ENCODE data around the gene ZBTB5.
"Not testable (repeated sequence)": the region's sequence is repeated elsewhere in the genome, so short reads cannot be mapped to it uniquely, and the experiment has no call there.

The ZBTB5 gene, protein sequence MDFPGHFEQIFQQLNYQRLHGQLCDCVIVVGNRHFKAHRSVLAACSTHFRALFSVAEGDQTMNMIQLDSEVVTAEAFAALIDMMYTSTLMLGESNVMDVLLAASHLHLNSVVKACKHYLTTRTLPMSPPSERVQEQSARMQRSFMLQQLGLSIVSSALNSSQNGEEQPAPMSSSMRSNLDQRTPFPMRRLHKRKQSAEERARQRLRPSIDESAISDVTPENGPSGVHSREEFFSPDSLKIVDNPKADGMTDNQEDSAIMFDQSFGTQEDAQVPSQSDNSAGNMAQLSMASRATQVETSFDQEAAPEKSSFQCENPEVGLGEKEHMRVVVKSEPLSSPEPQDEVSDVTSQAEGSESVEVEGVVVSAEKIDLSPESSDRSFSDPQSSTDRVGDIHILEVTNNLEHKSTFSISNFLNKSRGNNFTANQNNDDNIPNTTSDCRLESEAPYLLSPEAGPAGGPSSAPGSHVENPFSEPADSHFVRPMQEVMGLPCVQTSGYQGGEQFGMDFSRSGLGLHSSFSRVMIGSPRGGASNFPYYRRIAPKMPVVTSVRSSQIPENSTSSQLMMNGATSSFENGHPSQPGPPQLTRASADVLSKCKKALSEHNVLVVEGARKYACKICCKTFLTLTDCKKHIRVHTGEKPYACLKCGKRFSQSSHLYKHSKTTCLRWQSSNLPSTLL

DNA sequence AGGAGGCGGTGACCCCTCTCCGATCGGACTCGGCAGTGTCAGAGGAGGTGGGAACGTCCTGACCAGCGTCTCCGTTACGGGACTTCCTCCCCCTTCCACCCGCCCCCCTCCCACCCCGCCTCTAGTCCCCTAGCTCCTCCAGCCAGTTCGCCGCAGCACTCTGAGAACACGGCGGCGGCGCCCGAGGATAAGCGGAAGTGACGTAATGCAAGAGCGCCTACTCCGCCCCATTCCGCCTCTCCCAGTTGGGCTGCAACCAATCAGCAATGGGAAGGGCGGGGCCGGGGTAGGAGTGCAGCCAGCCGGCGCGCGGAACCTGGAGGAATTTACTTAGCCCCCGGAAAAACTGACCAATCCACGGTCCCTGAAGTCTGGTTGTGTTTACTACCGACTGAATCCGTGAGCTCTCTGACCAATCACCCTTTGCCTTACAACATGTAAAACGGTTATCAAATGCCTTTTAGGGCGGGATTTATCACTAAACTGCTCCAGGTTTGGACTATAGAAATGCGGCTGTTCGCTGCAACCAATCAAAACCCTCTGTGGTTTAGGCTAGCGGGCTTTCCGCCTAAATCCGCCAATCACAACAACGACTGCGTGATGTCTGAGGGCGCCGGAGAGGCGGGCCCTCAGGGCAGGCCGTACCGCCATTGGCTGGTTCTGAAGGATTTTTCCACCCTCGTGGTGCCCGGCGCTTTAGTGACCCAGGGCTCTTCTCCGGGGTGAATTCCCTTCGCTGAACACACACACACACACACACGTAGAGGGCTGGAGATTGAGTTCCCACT, at the start of gene ZBTB5:
TSS of gene ZBTB5 (minus strand) at position 202 of the 788 bp plus-strand sequence. CDS start 22,899 bp downstream, outside the sequence.
- DNase-seq (ENCODE audit: low read depth in 2 of 2), result peak; percentile 99

DNA sequence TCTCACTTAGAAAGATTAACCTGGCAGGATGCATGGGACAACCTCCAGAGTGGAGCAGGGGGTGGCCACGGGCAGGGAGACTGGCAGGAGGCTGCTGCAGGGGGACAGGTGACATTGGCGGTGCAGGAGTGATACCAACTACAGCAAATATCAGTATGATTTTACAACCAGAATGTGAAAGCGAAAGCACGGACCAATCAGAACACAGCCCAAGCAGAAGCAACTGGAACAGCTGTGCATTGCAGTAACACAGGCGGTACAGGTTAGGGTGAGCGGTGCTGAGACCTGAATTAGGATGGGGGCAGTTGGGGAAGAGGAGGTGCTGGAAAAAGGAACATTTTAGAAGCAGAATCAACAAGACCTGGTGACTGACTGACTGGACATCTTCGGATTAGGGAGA, 49.7 kb upstream of the ZBTB5 start:
- DNase-seq (ENCODE audit: low read depth in 2 of 2), result no peak

DNA sequence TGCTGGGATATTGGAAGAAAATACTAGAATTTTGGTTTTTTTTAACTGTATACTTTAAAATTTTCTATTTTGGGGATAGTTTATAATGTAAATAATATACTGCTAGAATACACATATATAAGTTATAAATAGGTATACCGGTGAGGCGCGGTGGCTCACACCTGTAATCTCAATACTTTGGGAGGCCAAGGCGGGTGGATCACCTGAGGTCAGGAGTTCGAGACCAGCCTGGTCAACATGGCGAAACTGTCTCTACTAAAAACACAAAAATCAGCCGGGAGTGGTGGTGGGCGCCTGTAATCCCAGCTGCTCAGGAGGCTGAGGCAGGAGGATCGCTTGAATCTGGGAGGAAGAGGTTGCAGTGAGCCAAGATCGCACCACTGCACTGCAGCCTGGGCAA, 49.2 kb upstream of the ZBTB5 start:
- DNase-seq (ENCODE audit: low read depth in 2 of 2), result not testable (repeated sequence)

DNA sequence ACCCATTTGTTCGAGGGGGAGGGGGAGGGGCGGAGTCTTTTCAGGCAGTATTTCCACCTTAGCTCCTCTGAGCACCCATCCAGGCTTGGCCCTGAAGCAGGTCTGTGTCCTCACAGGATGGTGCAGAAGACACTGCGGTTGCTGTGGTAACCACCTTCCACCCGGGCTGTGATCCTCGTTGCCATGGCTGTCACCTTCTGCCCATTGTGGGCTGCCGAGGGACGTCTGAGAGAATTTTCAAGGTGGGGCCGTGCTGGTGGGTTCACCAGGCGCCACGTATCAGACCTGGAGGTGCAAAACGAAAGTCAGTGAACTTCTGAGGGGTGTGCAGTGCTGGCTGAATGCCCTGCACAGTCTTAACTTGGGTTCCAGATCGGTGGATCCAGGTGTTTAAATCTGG, 47.2 kb upstream of the ZBTB5 start:
- peak in 1 of 2 donors; percentile 34 for DNase-seq (ENCODE audit: low read depth in 2 of 2)

DNA sequence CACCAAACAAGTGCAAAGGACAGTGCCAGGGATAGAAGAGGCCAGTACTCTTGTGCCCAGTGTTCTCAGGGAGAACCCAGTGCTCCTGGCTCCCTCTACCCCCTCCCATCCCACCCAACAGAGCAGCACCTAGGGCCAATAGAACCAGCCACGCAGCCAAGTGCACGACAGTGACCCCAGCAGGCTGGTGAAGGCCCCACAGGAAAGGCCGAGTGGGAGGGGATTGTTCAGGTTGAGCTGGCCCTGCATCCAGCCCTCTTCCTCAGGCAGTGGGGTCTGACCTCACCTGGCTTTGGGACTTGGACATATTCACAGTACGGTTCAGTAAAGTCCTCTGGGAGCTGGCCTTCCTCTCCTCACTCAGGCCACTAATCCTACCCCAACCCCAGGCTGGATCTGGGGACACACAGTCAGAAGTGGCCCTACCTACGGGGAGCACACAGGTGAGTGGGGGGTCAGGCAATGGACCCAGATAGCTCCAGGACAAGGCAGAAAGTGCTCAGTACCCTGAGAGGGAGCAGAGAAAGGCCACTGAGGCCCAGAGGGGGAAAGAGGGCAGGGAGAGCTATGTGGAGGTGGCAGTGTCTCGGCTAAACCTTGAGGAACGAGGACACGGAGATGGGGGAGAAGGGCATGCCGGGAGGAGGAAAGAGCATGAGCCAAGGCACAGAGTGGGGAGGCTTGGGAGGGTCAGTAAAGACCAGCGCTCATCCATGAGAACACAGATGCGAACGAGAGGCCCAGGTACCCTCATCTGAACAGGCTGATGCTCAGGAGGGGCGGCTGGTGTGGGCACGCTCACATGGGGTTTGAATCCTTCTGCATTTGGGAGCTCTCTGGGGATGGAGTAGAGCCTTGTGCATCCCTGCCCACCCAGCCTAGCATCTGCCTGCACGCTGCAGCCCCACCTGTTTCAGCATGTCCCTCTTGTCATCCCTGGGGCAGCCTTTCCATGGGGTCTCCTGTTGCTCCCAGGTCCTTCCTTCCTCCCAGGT, 46.1 kb upstream of the ZBTB5 start:
- no peak for DNase-seq (ENCODE audit: low read depth in 2 of 2)

DNA sequence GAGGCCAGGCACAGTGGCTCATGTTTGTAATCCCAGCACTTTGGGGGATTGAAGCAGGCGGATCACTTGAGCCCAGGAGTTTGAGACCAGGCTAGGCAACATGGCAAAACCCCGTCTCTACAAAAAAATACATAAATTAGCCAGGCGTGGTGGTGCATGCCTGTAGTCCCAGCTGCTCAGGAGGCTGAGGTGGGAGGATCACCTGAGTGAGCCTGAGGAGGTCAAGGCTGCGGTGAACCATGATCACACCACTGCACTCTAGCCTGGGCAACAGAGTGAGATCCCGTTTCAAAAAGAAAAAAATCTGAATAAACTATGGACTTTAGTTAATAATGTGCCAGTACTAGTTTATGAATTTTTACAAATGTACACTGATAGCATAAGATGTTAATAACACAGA, 44.8 kb upstream of the ZBTB5 start:
- DNase-seq (ENCODE audit: low read depth in 2 of 2), result not testable (repeated sequence)

DNA sequence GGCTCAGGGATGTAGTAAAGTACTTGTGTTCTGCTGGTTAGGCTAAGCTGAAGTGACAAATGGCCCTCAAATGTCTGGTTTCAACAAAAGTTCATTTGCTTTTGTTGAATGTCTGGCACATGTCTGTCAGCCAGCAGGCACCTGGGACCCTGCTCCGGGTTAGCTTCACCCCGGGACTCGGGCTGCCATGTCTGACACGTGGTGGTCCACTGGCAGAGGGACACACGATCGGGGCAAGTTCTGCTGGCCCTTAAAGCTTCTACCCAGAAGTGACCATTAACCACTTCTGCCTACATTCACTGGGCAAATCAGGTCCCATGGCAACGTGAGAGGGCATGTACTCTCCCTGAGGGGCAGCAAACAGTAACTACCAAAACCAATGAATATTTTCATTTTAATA, 44.3 kb upstream of the ZBTB5 start:
- DNase-seq (ENCODE audit: low read depth in 2 of 2), result no peak

DNA sequence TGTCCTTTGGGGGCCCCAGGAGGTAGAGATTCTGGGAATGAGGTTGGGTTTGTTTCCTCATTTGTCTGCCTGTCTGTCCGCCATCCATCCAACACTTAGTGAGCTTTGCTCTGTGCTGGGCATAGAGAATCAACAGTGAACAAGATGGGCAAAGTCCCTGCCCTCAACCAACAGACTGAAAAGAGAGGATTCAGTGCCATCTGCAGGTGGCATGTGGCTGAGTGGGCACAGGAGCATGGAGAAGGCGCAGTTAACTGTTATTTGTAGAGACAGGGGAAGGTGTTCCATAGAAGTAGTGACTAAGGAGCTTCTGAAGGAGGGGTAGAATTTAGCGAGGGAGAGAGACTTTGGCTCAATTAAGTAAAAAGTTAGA, 43.6 kb upstream of the ZBTB5 start:
- DNase-seq (ENCODE audit: low read depth in 2 of 2), result no peak

DNA sequence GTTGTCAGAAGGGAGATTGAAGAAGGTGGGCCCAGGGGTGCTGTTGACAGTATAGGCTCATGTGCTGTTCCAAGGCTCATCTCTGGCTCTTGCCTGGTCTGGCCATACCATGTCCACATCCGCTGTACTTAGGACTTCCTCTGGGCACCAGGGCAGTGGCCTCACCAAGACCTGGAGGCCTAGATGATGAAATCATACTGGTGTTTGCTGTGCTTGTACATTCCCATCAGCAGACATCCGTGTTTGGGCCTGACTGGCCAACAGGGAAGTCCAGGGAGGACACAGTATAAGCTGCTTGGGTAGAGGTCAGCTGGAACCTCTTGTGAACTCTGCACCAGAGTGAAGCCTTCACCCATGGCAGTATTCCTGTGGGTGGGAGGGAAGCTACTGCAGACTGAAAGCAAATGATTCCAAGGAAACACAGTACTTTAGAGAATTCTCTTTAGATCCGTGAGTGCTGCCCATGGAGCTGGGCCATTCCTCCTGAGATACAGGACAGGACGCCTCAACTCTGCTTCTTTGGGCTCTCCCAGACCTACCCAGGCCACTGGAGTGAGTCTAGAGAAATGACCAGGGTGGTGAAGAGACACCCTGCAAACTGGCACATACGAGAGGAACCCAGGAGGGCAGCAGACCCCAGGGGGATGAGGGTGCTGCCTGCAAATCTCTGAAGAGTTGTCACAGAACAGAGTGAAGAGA, 43.0 kb upstream of the ZBTB5 start:
- DNase-seq (ENCODE audit: low read depth in 2 of 2), result no peak

DNA sequence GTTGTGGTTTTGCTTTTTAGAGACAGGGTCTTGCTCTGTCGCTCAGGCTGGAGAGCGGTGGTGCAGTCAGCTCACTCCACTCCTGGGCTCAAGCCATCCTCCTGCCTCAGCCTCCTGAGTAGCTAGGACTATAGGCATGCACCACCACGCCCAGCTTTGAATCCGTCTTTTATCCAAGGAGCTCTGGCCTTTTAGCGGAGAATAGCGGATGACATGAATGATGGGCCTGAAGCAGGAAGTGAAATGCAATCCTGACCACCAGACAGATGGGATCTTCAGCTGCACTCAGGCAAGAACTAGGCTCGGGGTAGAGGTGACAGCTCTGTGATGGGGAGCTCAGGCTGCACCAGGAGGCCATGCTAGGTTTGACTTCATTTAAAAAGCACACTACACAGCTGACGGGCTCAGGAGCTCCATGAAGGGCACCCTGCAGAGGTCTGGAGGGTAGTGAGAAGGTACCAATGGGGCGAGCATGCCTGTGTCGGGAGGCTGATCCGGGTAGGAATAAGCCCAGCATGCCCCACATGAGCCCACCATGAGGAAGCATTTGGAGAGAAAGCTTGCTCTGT, 42.4 kb upstream of the ZBTB5 start:
- DNase-seq (ENCODE audit: low read depth in 2 of 2), result no peak

DNA sequence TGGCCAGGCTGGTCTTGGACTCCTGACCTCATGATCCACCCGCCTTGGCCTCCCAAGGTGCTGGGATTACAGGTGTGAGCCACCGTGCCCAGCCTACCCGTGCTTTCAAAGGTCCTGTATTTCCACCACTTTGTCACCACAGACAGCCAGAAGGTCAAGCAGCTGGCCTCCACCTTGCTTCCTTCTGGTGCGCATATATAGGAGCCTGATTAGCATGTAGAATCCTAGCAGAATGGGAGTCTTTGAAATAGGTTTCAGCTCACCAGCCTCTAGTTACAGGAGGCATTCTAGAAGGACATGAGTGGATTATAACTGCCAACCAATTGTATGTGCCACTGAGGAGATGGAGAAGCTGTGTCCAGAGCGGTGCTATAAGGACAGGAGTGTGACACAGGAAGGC, 39.4 kb upstream of the ZBTB5 start:
- DNase-seq (ENCODE audit: low read depth in 2 of 2), result no peak

DNA sequence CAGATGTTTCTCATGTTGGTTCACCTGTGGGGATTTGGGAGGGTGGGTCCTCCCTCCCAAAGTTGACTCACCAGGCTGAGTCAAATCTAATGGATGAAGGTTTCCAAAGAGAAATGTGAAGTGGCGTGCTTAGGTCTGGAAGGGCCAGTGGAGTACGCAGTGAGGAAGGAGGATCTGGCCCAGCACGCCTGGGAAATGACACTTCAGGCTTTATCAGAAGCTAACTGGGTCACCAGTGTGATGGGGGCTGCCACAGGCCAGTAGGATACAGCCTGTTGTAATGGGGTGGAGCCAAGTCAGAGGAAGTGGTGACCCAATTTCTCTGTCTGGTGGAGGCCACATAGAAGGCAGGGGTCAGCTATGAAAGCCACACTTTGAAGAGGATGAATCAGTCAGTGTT, 38.5 kb upstream of the ZBTB5 start:
- DNase-seq (ENCODE audit: low read depth in 2 of 2), result peak; percentile 20 to 43

DNA sequence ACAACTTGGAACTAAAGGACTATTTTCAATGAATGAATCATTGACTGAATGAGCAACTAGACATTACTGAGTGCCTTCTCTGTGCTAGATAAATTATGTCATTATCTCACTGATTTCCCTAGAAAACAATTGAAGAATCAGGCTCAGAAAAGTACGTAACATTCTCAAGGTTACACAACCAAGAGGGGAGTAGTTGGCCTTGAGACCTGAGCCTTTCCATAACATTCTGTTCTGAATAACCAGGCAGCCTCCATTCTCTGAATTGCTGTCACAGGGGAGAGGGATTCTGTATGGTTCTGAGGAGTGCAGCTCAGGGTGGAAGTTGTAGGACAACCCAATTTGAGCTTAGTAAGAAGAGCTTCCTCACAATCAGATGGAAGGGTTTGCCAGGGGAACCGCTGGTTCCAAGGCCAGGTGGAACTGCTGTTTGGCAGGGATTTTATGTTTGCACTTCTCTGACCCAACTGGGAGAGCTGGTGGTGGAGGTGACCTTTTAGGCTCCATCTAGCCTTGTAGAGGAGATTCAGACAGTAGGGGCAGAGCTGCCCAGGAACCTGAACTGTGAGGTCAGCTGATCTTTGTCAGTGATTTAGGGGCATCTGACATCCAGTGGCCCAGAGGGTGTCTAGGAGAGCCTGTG, 36.8 kb upstream of the ZBTB5 start:
- DNase-seq (ENCODE audit: low read depth in 2 of 2), result no peak

DNA sequence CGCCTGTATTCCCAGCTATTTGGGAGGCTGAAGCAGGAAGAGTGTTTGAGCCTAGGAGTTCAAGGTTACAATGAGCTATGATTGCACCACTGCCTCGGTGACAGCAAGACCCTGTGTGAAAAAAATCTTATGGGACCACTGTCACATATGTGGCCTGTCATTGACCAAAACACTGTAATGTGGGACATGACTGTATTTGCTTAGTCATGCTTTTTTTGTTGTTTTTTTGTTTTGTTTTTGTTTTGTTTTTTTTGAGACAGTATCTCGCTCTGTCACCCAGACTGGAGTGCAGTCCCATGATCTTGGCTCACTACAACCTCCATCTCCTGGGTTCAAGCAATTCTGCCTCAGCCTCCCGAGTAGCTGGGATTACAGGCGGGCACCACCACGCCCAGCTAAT, 34.0 kb upstream of the ZBTB5 start:
- DNase-seq (ENCODE audit: low read depth in 2 of 2), result no peak

DNA sequence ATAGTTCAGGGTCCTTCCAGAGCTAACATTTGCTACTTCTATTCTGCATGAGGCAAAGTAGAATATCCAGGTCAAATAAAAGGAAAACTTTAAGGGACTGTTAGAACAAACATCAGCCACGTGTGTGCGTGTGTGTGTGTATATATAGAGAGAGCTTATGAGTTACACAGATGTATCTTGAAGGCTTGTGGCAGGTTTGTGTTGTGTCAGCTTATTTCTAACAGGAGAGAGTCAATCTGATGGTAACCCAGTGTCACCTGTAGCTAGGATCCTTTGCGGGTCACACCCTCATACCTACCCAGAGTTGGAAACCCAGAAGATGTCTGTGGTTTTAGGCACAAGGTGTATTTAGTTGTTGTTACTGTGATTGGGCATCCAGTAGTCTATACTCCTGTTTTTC, 33.2 kb upstream of the ZBTB5 start:
- no peak for DNase-seq (ENCODE audit: low read depth in 2 of 2)

DNA sequence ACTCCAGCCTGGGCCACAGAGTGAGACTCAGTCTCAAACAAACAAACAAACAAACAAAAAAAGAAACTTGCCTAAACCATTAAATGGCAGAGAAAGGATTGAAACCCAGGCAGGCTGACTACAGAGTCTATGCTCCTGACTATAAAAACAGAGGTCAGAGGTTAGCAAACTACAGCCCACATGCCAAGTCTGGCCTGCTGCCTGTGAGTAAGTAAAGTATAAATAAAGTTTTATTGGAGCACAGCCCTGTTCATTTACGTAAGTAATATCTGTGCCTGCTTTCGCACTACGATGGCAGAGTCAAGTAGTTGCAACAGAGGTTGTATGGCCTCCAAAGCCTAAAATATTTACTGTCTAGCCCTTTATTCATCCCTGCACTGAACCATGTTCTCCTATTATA, 32.1 kb upstream of the ZBTB5 start:
- no peak for DNase-seq (ENCODE audit: low read depth in 2 of 2)

DNA sequence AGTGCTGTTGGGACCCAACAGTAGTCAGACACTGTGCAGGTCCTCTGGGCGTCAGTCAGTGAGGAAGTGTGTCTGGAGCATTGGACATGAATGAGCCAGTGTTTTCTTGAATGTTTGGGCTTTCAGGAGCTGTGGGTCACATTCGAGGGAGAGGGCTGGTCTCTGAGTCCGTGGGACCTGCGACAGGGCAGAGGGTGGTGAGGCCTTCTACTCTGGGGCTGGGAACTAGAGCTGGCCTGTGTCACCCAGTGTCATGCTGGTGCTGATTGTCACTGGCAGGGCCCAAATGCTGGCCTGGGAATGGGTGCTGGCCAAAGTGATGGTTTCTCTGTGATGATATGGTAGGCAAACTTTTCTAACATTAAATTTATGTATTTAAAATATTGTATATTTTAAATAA, 30.8 kb upstream of the ZBTB5 start:
- DNase-seq (ENCODE audit: low read depth in 2 of 2), result no peak

DNA sequence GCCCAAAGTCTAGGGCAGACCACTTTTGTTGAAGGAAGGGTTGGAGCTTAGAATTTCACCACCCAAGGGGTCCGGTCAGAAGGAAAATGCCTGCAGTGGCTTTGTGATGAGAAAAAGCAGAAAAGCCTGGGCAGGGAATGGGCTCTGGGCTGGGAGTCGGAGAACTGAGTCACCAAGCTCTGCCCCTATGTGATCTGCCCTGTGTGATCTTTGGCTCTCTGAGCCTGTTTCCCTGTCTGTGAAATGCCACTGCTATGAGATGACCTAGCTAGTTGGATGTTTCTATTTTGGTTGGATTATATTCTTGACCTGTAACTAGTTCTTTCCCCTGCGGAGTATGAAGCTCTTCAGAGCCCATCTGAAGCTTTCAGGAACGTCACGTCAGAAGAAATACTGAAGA, 30.3 kb upstream of the ZBTB5 start:
- no peak for DNase-seq (ENCODE audit: low read depth in 2 of 2)

DNA sequence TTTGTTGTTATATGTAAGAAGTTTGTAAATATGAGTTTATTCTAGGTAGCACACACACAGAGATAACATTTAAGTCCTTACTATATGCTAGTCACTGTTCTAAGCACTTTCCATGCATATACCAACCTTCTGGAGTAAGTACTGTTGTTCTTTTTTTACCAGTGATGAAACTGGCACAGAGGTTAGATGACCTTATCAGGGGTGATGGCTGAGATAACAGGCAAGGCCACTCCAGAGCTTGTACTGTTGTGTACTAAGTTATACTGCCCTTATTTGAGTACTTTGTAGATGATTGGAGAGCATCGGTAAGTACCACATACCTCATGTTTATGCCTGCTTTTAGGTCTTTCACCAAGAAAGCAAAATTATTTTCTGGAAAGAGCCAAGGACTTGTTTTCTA, 26.7 kb upstream of the ZBTB5 start:
- DNase-seq (ENCODE audit: low read depth in 2 of 2), result no peak

All from stimulated activated CD8-positive, alpha-beta memory T cell treated with anti-CD3 and anti-CD28 coated beads, Interleukin-7, amount 100 ng/mL, for 4 hours (primary cell).